OCI-LY3 (cell line): Measurements from ENCODE around the gene MSI2.

Experiments
- H2AFZ ChIP-seq: fragments of 200-600, 300-600 bp; shearing (Covaris generic); 2 replicates; pipeline ENCODE4 v1.6.0; 2014; ENCODE audit warnings: antibody characterized with exemption, low read depth, low read length
- H3K27ac ChIP-seq: fragments of 200-600, 300-600 bp; sonication (generic); 2 replicates; pipeline ENCODE4 v1.5.1; 2014; ENCODE audit warnings: mild to moderate bottlenecking, low read length, moderate library complexity, mixed read lengths
- H3K27me3 ChIP-seq: fragments of 200-600, 300-600 bp; sonication (generic); 2 replicates; pipeline ENCODE4 v1.6.1; 2014; ENCODE audit warnings: low read depth, low read length, mixed read lengths
- H3K36me3 ChIP-seq: fragments of 200-600, 300-600 bp; sonication (generic); replicated peaks from 2 replicates; pipeline ENCODE3; 2014; ENCODE audit warnings: low read depth, low read length, mixed read lengths
- H3K4me1 ChIP-seq: fragments of 300-600, 200-600 bp; sonication (generic); 2 replicates; pipeline ENCODE4 v1.6.1; 2014; ENCODE audit warnings: low read length, mixed read lengths
- H3K4me2 ChIP-seq: fragments of 200-600, 300-600 bp; sonication (generic); 2 replicates; pipeline ENCODE4 v1.6.1; 2014; ENCODE audit warnings: low read length, mixed read lengths
- H3K4me3 ChIP-seq: fragments of 300-600, 200-600 bp; sonication (generic); 2 replicates; pipeline ENCODE4 v1.5.1; 2014; ENCODE audit warnings: antibody characterized with exemption, mild to moderate bottlenecking, low read length, moderate library complexity
- H3K79me2 ChIP-seq: fragments of 300-600, 200-600 bp; shearing (Covaris generic); 2 replicates; pipeline ENCODE4 v1.6.1; 2014; ENCODE audit warnings: mild to moderate bottlenecking, low read length, mixed read lengths
- H3K9ac ChIP-seq: fragments of 300-600, 200-600 bp; shearing (Covaris generic); 2 replicates; pipeline ENCODE4 v1.6.0; 2014; ENCODE audit warnings: mild to moderate bottlenecking, low read length, moderate library complexity
- H3K9me3 ChIP-seq: fragments of 200-600, 300-600 bp; shearing (Covaris generic); 2 replicates; pipeline ENCODE4 v1.6.1; 2014; ENCODE audit warnings: low read length, mixed read lengths; ENCODE audit not compliant: insufficient read depth
- H4K20me1 ChIP-seq: fragments of 200-600, 300-600 bp; sonication (generic); 2 replicates; pipeline ENCODE4 v1.6.1; 2016; ENCODE audit warnings: low read length, mixed read lengths; ENCODE audit not compliant: insufficient read depth
- EZH2phosphoT487 ChIP-seq: fragments of 200-600 bp; shearing (Covaris generic); IDR thresholded peaks from 2 replicates; pipeline ENCODE4 v1.6.1; 2018; ENCODE audit warnings: antibody characterized with exemption, mixed run types, low read depth
- TF ChIP-seq, protein P1 (sequence below): fragments of 200-600, 300-600 bp; sonication (generic); IDR thresholded peaks from 2 replicates; pipeline ENCODE4 v1.5.1; 2014; ENCODE audit warnings: antibody characterized with exemption, low read length, low read depth

MSI2 gene

DNA sequence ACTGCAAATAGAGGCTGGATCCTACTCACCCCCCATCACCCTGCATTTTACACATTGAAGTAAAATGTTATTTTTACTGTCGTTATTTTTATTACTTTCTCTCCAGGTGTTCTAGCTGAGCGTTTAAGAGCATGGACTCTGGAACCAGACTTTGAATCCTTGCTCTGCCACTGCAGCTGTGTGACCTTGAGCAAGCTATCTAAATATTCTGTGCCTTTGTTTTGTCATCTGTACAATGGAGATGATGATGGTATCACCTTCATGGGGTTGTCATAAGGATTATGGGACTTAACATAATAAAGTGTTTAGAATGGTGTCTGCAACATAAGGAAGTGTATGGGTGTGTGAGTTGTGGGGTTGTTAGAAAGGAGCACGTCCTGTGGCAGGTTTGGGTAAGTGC, 17.8 kb downstream of the MSI2 start:
- TF ChIP-seq, protein P1, sequence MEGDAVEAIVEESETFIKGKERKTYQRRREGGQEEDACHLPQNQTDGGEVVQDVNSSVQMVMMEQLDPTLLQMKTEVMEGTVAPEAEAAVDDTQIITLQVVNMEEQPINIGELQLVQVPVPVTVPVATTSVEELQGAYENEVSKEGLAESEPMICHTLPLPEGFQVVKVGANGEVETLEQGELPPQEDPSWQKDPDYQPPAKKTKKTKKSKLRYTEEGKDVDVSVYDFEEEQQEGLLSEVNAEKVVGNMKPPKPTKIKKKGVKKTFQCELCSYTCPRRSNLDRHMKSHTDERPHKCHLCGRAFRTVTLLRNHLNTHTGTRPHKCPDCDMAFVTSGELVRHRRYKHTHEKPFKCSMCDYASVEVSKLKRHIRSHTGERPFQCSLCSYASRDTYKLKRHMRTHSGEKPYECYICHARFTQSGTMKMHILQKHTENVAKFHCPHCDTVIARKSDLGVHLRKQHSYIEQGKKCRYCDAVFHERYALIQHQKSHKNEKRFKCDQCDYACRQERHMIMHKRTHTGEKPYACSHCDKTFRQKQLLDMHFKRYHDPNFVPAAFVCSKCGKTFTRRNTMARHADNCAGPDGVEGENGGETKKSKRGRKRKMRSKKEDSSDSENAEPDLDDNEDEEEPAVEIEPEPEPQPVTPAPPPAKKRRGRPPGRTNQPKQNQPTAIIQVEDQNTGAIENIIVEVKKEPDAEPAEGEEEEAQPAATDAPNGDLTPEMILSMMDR, result no peak
- no peak for TF ChIP-seq EZH2phosphoT487
- Histone ChIP-seq H2AFZ (no peak overlapping the region), H3K36me3 (peaks cover 48% of the 10 kb centered on the region), H3K27me3 (no peaks in the 10 kb centered on the region), H3K4me2 (no peak overlapping the region), H4K20me1 (peaks cover 34% of the 10 kb centered on the region), H3K79me2 (peaks cover 10% of the 10 kb centered on the region), H3K4me1 (peaks cover 6% of the 10 kb centered on the region; the same call in 1 of the 2 replicates), H3K4me3 (no peak overlapping the region), H3K27ac (no peak overlapping the region), H3K9me3 (no peaks in the 10 kb centered on the region), H3K9ac (no peak overlapping the region)

DNA sequence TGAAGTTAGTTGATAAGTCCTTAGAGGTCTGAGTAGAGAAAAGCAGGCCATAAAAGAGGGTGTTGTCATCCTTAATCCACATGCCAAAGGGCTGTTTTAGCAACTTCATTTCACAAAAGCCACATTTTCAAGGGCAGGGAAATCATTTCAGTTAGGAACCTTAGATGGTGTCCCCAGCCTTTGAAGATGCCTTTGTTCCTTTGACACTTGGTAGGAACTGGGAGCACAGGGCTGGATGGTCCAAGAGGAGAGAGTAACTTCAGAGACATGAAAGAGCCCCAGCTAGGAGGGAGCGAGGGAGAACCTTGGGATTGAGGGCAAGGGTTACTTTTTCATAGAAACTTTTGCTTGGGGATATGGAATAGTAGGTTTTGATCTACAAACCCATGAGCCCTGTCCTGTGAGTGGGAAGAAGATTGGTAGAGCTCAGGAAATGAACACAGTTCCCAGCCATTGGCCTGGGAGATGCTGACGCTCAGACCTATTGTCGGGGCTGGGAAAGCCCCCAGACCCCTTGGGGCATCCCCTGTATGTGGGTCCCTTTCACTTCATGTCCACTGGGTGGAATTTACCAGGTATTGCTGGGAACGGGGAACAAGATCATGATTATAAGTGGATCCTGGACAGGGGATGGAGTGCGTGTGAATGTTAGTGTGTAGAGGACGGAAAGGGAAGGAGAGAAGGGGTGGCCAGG, 18.9 kb downstream of the MSI2 start:
- H3K27ac ChIP-seq, result no peak overlapping the region
- peaks cover 46% of the 10 kb centered on the region for H3K36me3 ChIP-seq
- peaks cover 4% of the 10 kb centered on the region; the same call in 1 of the 2 replicates for H3K79me2 ChIP-seq
- H3K27me3 ChIP-seq, result no peaks in the 10 kb centered on the region
- no peak overlapping the region for H2AFZ ChIP-seq
- no peak overlapping the region for H3K9ac ChIP-seq
- H3K4me3 ChIP-seq, result no peak overlapping the region
- peaks cover 25% of the 10 kb centered on the region; the same call in 1 of the 2 replicates for H4K20me1 ChIP-seq
- no peaks in the 10 kb centered on the region for H3K9me3 ChIP-seq
- TF ChIP-seq, protein P1, result no peak
- no peak for TF ChIP-seq EZH2phosphoT487
- H3K4me1 ChIP-seq, result peaks cover 6% of the 10 kb centered on the region; the same call in 1 of the 2 replicates
- H3K4me2 ChIP-seq, result no peak overlapping the region

DNA sequence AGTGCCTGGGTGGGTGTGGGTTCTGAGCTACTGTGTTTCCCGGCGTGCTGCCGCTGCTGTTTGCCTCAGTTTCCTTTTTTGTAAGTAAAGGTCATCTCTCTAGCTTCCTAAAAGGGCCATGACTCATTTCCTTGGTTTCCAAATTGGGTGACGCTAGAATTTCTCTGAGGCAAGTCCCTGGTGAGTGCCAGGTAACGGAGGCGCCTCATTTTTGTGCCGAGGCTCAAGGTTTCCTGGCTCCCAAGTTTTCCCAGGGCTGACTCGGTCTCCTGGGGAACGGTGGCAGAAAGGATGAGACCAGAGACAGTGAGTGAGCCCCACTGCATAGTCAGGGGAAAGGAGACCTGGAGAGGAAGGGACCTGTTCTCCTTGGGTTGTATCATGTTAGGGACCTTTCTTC, 20.3 kb downstream of the MSI2 start:
- no peak overlapping the region for H3K4me3 ChIP-seq
- H3K9me3 ChIP-seq, result no peaks in the 10 kb centered on the region
- peaks cover 24% of the 10 kb centered on the region; the same call in 1 of the 2 replicates for H4K20me1 ChIP-seq
- H3K9ac ChIP-seq, result no peak overlapping the region
- H3K4me2 ChIP-seq, result no peak overlapping the region
- peaks cover 6% of the 10 kb centered on the region; the same call in 1 of the 2 replicates for H3K4me1 ChIP-seq
- H3K27ac ChIP-seq, result no peak overlapping the region
- H3K79me2 ChIP-seq, result peaks cover 7% of the 10 kb centered on the region; the same call in 1 of the 2 replicates
- H3K36me3 ChIP-seq, result peaks cover 42% of the 10 kb centered on the region
- no peaks in the 10 kb centered on the region for H3K27me3 ChIP-seq
- TF ChIP-seq, protein P1, result no peak
- TF ChIP-seq EZH2phosphoT487, result no peak
- no peak overlapping the region for H2AFZ ChIP-seq

DNA sequence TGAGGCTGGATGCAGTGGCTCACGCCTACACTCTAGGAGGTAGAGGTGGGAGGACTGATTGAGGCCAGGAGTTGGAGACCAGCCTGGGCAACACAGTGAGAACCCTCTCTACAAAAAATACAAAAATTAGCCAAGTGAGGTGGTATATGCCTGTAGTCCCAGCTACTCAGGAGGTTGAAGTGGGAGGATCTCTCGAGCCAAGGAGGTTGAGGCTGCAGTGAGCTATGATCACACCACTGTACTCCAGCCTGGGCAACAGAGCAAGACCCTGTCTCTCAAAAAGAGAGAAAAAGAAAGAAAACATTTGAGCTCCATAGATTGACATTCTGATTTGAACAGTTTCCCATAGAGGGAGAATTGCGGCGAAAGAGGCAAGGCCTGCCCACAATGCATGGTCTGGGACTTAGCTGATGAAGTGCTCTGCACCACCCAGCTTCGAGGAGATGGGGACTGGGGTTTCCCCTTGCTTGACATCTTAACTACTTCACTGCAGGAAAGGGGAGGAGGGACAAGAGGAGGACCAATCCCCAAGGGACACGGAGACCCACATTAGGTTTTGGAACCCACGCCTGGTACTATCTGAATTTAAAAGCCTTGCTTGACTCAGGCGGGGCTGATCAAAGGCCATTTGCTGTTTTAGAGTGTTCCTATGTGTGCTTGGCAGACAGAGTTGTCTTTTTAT, 21.7 kb downstream of the MSI2 start:
- Histone ChIP-seq H3K79me2 (peaks cover 7% of the 10 kb centered on the region; the same call in 1 of the 2 replicates), H3K36me3 (peaks cover 31% of the 10 kb centered on the region), H3K4me1 (peaks cover 6% of the 10 kb centered on the region; the same call in 1 of the 2 replicates)

More for the DNA sequence above, 21.7 kb downstream of the MSI2 start:
- H3K27me3 ChIP-seq, result no peaks in the 10 kb centered on the region
- H3K27ac ChIP-seq, result no peak overlapping the region
- H2AFZ ChIP-seq, result no peak overlapping the region
- no peak overlapping the region for H3K4me2 ChIP-seq
- H4K20me1 ChIP-seq, result peaks cover 24% of the 10 kb centered on the region; the same call in 1 of the 2 replicates
- no peaks in the 10 kb centered on the region for H3K9me3 ChIP-seq
- no peak for TF ChIP-seq EZH2phosphoT487
- TF ChIP-seq, protein P1, result no peak
- H3K9ac ChIP-seq, result no peak overlapping the region
- no peak overlapping the region for H3K4me3 ChIP-seq
